ENCODE data around the gene LGI2.

Gene LGI2

DNA sequence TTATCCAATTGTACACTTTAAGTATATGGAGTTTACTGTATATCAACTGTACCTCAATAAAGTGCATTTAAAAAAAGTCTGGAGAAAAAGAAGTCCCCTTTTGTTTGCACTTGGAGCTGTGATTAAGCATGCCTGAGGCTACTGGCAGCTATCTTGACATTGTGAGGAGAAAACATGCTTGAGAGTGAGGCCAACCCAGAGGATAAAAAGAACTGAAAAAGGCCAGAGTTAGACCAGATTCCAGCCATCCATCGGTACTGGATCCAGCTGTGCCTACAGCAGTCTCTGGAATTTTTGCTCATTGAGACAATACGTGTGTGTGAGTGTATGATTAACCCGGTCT, 57.4 kb downstream of the LGI2 start:
- in situ Hi-C loops (cut with MboI; ENCODE audit: low pct_unique_long_range_greater_than_20kb, low sequenced_read_pairs), result no loop called here
- DNase-seq, result no peak

DNA sequence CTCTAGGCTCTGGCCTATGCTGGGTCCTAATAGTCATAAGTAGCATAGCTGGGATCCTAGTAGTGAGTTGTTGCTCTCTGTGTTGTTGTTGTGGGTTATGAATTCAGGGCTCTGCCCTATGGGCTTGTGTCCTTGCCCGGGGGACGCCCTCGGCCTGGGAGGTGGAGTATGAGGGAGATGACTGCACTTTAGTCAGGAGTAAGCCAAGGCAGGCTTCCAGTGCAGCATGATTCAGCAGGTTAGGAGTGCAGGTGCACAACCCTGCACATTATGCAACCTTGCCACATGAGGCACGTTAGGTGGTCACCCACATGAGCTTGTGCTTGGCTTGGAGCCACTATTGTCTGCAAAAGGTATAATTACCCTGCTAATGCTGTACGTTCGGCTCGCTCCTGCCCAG, 59.6 kb downstream of the LGI2 start:
- in situ Hi-C loops (cut with MboI; ENCODE audit: low pct_unique_long_range_greater_than_20kb, low sequenced_read_pairs), result no loop called here
- DNase-seq, result no peak

DNA sequence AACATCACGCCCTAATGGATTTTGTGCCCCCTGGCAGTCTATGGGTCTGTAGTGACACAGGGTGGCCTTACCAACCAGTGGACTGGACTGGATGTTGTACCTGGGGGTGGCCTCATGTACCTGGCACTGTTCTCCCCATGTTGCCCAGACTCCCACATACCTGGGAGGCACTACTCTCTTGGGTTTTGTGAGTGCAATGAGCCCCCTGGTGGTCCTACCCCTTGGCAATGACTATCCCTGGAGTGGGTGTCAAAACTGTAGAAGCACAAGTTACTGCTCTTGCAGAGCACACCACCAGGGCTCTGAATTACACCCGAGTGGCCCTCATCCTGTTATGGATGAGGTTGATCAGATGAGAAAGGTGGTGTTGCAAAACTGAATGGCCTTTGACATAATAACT, 60.1 kb downstream of the LGI2 start:
- in situ Hi-C loops (cut with MboI; ENCODE audit: low pct_unique_long_range_greater_than_20kb, low sequenced_read_pairs), result no loop called here
- DNase-seq, result no peak

DNA sequence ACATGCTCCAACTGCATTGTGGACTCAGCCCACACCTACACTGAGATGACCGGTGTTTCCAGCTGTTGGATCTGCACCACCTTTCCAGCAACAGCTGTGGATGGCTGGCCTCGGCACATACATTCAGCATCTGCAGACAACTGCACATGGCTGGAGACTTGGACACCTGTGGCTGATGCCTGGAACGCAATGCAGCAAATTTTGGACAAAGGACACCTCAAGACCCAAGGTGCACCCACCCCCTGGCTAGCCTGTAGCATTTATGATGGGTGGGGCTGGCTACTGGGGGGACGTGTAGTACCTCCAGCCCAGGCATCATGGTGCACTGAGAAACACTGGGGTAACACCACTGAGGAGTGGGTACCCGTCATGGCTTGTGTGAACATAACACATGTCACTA, 60.6 kb downstream of the LGI2 start:
- no peak for DNase-seq
- in situ Hi-C loops (cut with MboI; ENCODE audit: low pct_unique_long_range_greater_than_20kb, low sequenced_read_pairs), result no loop called here

DNA sequence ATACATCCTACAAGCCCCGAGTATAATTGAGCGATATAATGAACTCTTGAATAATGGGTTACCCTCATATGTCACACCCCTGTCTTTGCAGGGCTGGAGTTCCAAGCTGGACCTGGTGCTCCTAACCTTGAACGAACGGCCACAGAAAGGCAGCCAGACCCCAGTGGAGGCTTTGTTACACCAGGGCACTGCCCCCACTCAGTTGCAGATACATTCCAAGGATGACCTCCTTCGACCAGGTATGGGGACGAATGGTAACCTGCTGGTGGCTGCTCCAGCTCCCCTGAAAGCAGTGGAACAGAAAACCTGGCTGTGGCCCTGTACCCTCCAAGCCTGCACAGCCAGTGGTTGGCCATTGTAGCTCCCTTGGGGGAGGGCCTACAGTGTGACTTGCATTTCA, 61.3 kb downstream of the LGI2 start:
- in situ Hi-C loops (cut with MboI; ENCODE audit: low pct_unique_long_range_greater_than_20kb, low sequenced_read_pairs), result no loop called here
- DNase-seq, result no peak

DNA sequence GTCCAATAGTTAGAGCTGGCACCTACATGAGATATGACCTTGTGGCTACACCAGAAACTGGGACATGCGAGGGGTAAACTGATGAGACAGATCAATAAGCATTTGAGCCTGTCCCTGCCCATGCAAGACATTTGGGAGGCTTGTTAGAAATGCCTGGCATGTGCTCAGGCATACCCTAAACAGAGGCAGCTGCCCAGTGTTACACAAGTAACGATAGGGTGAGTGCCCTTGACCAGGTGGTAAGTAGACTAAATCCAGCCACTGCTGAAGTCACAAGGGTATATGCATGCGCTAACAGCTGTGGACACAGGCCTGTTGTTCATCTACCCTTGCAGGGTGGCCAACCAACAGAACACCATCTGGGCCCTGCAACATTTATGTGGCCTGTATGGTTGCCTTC, 61.8 kb downstream of the LGI2 start:
- no peak for DNase-seq
- in situ Hi-C loops (cut with MboI; ENCODE audit: low pct_unique_long_range_greater_than_20kb, low sequenced_read_pairs), result no loop called here

DNA sequence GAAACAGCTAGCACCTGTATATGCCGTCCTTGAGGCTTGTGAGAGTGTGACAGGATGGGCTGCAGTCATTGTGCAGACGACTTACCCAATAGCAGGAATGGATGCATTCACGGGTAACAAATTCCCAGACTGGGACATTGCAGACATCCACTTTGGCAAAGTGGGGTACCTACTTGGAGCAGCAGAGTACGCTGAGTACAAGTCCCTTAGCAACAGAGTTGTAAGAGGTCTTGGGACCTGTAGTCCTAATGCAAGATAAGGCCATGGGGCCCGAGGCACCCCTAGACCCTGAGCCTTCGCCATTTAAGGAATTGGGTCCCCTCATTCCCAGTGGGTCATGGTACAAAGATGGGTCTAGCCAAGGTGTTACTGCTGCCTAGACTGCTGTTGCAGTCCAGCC, 62.5 kb downstream of the LGI2 start:
- in situ Hi-C loops (cut with MboI; ENCODE audit: low pct_unique_long_range_greater_than_20kb, low sequenced_read_pairs), result no loop called here
- DNase-seq, result no peak

DNA sequence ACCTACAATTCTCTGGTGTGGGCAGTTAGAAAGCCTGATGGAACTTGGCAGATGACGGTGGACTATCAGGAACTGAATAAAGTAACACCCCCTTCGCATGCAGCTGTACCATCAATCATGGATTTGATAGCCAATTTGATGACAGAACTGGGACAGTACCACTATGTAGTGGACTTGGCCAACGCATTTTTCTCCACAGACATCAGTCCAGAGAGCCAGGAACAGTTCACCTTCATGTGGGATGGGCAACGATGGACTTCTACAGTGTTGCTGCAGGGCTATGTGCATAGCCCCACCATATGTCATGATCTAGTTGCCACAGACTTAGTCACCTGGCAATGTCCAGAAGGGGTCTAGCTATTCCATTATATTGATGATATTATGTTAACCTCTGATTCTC, 63.4 kb downstream of the LGI2 start:
- in situ Hi-C loops (cut with MboI; ENCODE audit: low pct_unique_long_range_greater_than_20kb, low sequenced_read_pairs), result no loop called here

DNA sequence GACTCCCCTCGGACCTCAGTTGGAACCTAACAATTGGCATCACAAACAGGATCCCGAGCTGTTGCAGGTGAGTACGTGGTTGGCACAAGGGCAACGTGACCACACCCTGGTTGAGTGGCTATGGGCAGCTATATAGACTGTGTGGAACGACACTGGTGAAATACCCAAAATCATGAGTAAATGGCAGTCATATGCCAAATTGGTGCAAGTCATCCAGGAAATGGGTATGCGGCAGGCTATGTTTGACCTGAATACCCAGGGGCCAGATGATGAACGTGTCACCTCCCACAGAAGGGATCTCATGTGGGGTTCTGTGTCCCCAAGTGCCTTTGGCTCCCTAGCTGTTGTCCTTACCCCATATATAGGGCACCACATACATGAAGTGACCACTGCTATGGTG, 64.7 kb downstream of the LGI2 start:
- in situ Hi-C loops (cut with MboI; ENCODE audit: low pct_unique_long_range_greater_than_20kb, low sequenced_read_pairs), result no loop called here
- no peak for DNase-seq

More for the DNA sequence above, 63.4 kb downstream of the LGI2 start:
- DNase-seq, result no peak

DNA sequence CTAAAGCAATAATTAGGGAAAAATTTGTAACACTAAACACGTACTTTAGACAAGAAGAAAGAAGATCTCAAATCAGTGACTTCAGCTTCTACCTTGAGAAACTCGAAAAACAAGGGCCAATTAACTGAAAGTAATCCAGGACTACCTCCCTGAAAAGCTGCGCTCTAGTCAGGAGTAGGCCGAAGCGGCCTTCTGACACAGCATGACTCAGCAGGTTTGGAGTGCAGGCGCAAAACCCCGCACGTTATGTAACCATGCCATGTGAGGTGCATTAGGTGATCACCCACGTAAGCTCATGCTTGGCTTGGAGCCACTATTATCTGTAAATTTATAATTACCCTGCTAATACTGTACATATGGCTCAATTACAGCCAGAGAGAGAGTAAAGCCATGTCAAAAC, 65.1 kb downstream of the LGI2 start:
- peak; percentile 38 for DNase-seq
- in situ Hi-C loops (cut with MboI; ENCODE audit: low pct_unique_long_range_greater_than_20kb, low sequenced_read_pairs), result no loop called here

DNA sequence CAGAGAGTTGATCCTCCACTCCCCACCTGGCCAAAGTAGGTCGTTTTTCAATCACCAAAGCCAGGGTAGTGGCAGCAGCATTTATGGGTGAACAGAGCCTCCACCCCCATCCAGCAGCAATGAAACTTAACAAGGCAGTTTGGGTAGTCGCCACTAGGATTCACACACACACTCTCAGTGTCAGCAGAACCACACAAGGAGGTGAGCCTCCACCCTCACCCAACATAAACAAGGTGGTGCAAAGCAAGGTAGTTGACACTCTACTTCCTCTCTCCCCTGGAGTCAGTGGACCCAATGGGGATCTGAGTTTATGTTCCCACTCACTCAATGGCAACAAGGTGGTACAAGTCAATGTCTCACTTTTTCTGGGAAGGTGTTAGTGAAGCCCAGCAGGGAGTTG, 67.5 kb downstream of the LGI2 start:
- DNase-seq, result no peak
- in situ Hi-C loops (cut with MboI; ENCODE audit: low pct_unique_long_range_greater_than_20kb, low sequenced_read_pairs), result no loop called here

DNA sequence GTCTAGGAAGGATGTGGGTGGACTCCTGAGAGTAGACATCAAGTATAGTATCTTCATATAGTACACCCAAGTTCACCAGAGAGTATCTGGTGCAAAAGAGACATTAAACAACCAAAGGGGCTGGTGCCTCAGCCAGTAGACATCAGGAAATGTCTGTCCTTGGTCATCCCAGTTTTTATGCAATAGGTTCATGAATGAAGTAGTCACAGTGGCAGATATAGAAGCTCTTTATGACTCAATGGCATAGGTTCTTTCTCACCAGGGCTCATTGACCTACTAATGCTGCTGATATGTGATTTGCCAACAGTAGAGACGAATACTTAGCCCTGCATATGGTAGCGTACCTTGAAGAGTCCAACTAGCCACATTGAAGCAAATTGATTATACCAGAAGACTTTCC, 72.9 kb downstream of the LGI2 start:
- in situ Hi-C loops (cut with MboI; ENCODE audit: low pct_unique_long_range_greater_than_20kb, low sequenced_read_pairs), result no loop called here
- DNase-seq, result no peak

DNA sequence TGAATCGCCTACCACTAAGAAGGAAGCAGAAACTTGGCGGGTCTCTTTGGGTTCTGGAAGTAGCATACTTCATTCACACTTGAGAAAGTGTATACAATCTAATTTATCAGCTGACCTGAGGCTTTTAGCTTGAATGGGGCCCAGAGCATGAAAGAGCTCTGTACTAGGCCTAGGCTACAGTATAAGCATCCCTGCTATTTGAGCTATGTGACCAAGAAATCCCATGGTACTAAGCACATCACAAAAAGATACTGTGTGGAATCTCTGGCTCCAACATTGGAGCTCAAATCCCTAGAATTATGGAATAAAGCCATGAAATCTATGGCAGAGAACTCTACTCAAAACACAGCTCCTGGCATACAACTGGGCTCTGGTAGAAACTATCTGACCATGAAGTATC, 74.0 kb downstream of the LGI2 start:
- in situ Hi-C loops (cut with MboI; ENCODE audit: low pct_unique_long_range_greater_than_20kb, low sequenced_read_pairs), result no loop called here
- no peak for DNase-seq

DNA sequence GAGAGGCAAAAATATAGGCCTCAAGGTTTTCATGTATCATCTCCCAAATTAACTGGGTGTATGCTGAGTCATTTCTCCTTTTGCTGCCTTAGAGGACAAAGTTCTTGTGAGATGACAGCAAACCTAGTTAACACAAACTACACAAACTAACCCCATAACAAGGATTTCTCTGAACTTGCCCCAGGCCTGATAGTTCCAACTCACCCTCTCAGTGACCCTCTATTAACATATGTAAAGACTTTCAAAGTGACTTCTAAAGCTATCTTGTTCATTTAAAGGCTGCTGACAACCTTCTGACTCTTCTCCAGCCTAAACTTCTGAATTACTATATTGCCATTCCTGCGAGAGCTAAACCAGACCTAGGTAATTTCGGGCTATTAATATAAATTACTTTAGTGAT, 74.7 kb downstream of the LGI2 start:
- no peak for DNase-seq
- in situ Hi-C loops (cut with MboI; ENCODE audit: low pct_unique_long_range_greater_than_20kb, low sequenced_read_pairs), result no loop called here

DNA sequence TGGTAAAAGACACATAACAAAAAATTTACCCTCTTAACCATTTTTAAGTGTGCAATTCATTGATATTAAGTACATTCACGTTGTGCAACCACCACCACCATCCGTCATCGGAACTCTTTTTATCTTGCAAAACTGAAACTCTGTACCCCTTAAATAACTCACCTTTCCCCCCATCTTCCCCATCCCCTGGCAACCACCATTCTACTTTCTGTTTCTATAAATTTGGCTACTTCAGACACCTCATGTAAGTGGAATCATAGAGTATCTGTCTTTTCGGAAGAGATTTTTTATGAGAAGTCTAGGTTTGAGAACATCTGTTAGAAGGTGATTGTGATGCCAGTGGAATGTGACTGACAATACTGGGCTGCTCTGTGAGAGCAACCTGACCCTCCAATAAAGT, 78.1 kb downstream of the LGI2 start:
- in situ Hi-C loops (cut with MboI; ENCODE audit: low pct_unique_long_range_greater_than_20kb, low sequenced_read_pairs), result no loop called here

DNA sequence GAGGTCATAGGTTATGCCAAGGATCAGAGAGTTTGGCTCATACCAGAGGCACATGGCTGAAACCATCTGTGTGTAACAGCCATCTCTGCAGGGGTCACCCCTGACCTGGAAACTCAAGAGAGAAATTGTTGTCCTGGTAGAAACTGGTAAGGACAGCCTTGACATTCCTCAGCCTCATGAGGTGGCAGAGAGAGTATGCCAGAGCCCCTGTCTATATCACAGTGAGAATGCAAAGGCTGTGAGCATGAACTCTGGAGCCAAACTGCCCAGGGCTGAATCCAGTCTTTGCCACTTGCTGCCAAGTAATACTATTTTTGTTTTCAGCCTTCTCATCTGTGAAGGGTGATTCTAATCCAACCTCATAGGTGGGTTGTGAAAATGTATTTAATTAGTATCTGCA, 80.8 kb downstream of the LGI2 start:
- no peak for DNase-seq

More for the DNA sequence above, 78.1 kb downstream of the LGI2 start:
- no peak for DNase-seq

More for the DNA sequence above, 80.8 kb downstream of the LGI2 start:
- in situ Hi-C loops (cut with MboI; ENCODE audit: low pct_unique_long_range_greater_than_20kb, low sequenced_read_pairs), result no loop called here

Data from KBM-7 (cell line).